GM12892 (cell line): ENCODE measurements around the gene BSND.

Source experiments
- POLR2A ChIP-seq: IDR thresholded peaks from 2 replicates; pipeline ENCODE4 v1.6.1; 2011; ENCODE audit warnings: low read depth, low read length, control low read depth
- POLR2AphosphoS5 ChIP-seq: IDR thresholded peaks from 2 replicates; pipeline ENCODE4 v1.6.1; 2011; ENCODE audit warnings: low read depth, low read length, control low read depth

DNA sequence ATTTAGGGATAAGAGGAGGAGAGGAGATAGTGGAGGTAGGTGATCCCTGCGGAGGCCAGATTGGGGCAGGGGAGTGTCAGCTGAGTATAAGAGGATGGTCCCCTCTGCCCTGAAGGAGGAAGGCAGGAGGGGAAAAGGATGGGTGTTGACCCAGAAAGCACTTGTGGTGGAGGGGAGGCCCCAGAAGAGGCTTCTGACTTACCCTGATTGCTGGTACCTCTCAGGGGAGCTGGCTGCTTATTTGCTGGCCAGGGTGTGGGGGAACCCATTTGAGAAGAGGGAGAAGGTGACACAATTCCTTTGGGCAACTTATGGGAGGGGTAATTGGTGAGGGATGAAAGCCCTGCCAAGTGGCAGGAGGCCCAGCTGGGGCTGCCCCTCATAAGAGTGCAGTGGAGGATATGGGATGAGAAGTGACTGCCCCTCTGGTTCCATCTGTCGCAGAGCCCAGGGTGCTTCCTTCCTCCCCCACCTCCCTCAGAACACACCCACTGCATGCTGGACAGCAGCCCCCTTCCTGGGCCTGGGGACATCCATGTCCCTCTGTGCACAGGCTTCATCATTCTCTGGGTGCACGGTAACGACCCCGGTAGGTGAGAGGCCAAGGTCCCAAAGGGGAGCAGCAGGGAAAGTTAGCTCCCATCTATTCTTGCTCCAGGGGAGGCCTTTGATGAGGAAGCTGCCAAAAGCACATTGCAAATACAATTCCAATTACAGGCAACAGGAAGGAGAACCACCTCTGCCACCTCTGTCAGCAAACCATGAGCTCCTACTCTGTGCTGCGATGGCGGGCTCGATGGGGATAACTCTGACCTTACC lies 39.2 kb downstream of the BSND start:
- no peak for TF ChIP-seq POLR2AphosphoS5
- no peak for TF ChIP-seq POLR2A
